Measurements from ENCODE around the gene PI4KA. TPM values are rescaled to one million over a fixed set of nuclear protein-coding genes. Genes with fewer than 3 reads are reported as not detected.
A peak's percentile ranks its signal among the peaks of the same experiment; 100 is the strongest.

The PI4KA gene
- total and polyA plus RNA-seq, 2 of the 13 experiments (the other 11 are each of a cell fraction or from before 2014, with no cell fraction given) = 27.4 to 56.4 TPM

- no peak for TF ChIP-seq ATAD3A (CRISPR knock-in tag; IDR thresholded peaks at IDR 0.05)
- peak; percentile 92 for TF ChIP-seq ETV5 (CRISPR knock-in tag; IDR thresholded peaks at IDR 0.05; ENCODE audit: borderline replicate concordance)
- no peak for TF ChIP-seq NR2F1 (CRISPR knock-in tag; IDR thresholded peaks at IDR 0.05)
- TF ChIP-seq ZNF841 (CRISPR knock-in tag; IDR thresholded peaks at IDR 0.05; ENCODE audit: borderline replicate concordance) = no peak
- no peak for TF ChIP-seq KLF15 (CRISPR knock-in tag; IDR thresholded peaks at IDR 0.05; ENCODE audit: borderline replicate concordance)
- TF ChIP-seq ZNF451 (CRISPR knock-in tag; IDR thresholded peaks at IDR 0.05) = no peak
- TF ChIP-seq ZNF790 (CRISPR knock-in tag; IDR thresholded peaks at IDR 0.05; ENCODE audit: borderline replicate concordance) = no peak
- TF ChIP-seq ZNF782 (CRISPR knock-in tag; IDR thresholded peaks at IDR 0.05; ENCODE audit: borderline replicate concordance) = no peak
- no peak for TF ChIP-seq TIGD3 (CRISPR knock-in tag; IDR thresholded peaks at IDR 0.05; ENCODE audit: borderline replicate concordance)
- TF ChIP-seq CTCF (CRISPR knock-in tag; IDR thresholded peaks at IDR 0.05) = peak; percentile 75
- peak; percentile 64; the same call in 1 of the 2 replicates for TF ChIP-seq ZHX1 (CRISPR knock-in tag; IDR thresholded peaks at IDR 0.05; ENCODE audit: low read depth)
- TF ChIP-seq YEATS4 (CRISPR knock-in tag; IDR thresholded peaks at IDR 0.05; ENCODE audit: borderline replicate concordance) = peak; percentile 47
- TF ChIP-seq MAFG (CRISPR knock-in tag; IDR thresholded peaks at IDR 0.05) = peak; percentile 26; the same call in 1 of the 2 replicates
- TF ChIP-seq PAWR (CRISPR knock-in tag; IDR thresholded peaks at IDR 0.05; ENCODE audit: borderline replicate concordance) = no peak
- peak; percentile 90 for TF ChIP-seq BCL6 (CRISPR knock-in tag; IDR thresholded peaks at IDR 0.05)
- peak; percentile 72; the same call in 1 of the 2 replicates for TF ChIP-seq CCDC6 (CRISPR knock-in tag; IDR thresholded peaks at IDR 0.05)
- TF ChIP-seq ZNF512 (CRISPR knock-in tag; IDR thresholded peaks at IDR 0.05) = no peak
- TF ChIP-seq RBM22 (optimal IDR thresholded peaks at IDR 0.05; ENCODE audit: low read length) = peak; percentile 96
- no peak for TF ChIP-seq ZNF235 (CRISPR knock-in tag; IDR thresholded peaks at IDR 0.05; ENCODE audit: borderline replicate concordance)
- no peak for TF ChIP-seq ISX (CRISPR knock-in tag; conservative IDR thresholded peaks at IDR 0.05)
- no peak for TF ChIP-seq TEAD2 (CRISPR knock-in tag; IDR thresholded peaks at IDR 0.05)
- peak; percentile 88; the same call in 1 of the 2 replicates for TF ChIP-seq NFKBIZ (CRISPR knock-in tag; IDR thresholded peaks at IDR 0.05)
Observed at GRCh38 chr22:20777420-20778177, 81.0 kb downstream of the PI4KA start (continued).

Measured in HepG2 (cell line).